HL-60/S4 treated with phorbol 12-myristate 13-acetate at 8.2 ng/mL for 4 days and 3 days (cell line): Measurements from ENCODE around the gene CGB7.
"Not testable (repeated sequence)": the region's sequence is repeated elsewhere in the genome, so short reads cannot be mapped to it uniquely, and the experiment has no call there.

Source experiments
- in situ Hi-C: fragments of 300-500 bp; cut with MboI; formaldehyde crosslinking; loops from 2 replicates; pipeline ENCODE4 v1.15.0; 2022; ENCODE audit warnings: low sequenced_read_pairs

The CGB7 gene

DNA sequence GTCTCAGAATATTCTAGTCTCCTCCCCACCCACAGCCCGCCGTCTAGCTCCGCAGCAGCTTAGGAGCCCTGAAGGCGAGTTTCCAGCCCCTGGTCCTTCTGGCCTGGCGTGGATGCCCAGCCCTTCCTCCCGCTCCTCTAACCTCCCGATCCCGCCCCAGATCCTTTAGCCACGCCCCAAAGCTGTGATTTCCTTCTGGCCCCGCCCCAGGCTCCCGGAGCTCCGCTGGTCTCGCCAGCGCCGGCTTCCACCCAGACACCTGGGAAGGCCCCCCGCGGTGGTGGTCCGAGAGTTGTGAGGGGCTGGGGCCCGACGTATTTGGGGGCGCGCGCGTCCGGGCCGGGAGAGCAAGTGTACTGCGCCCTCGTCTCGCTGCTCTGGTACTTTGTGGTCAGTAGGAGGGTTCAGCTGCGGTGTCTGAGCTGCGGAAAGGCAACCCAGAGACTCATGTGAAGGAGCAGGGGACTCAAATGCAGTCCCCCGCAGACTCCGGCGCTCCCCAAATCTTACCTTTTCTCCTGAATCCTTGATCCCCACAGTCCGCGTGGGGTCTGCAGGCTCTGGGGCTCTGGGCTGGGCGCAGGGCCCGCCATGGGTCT lies at the start of gene CGB7:
Gene CGB7, minus strand, starts transcription at position 114 of the 599 bp plus-strand sequence. CDS start 2,374 bp downstream, outside the sequence.
- in situ Hi-C loops = no loop called here

GRCh38 chr19:49106648-49107135 lies 49.1 kb upstream of the CGB7 start:
- in situ Hi-C loops = no loop called here

DNA sequence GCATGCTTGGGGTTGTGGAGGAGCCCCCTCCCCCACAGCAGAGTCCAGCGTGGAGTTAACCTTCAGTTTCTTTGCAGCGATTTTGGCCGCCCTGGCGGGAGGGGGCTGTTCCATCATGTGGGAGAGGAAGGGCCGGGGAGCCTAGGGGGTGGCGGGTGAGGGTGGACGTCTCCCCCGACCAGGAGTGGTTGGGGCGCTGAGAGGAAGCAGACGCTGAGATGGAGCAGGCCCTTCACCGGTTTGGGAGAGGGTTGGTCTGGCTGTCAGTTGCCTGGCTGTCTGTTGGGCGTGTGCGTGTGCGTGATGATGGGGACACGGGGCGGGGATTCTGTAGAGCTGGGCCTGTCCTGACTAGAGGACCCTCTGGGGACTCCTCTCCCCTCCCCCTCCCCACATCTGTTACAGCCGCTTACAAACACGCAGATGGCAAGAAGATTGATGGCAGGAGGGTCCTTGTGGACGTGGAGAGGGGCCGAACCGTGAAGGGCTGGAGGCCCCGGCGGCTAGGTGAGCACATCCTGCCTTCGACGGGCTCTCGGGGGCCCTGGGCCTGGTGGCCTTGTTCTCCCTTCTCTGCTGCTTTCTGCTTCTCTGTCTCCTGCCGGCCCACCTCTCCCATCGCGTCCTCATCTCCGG lies 46.8 kb upstream of the CGB7 start:
- in situ Hi-C loops = no loop called here

GRCh38 chr19:49103331-49104085 lies 46.0 kb upstream of the CGB7 start:
- in situ Hi-C loops = no loop called here

DNA sequence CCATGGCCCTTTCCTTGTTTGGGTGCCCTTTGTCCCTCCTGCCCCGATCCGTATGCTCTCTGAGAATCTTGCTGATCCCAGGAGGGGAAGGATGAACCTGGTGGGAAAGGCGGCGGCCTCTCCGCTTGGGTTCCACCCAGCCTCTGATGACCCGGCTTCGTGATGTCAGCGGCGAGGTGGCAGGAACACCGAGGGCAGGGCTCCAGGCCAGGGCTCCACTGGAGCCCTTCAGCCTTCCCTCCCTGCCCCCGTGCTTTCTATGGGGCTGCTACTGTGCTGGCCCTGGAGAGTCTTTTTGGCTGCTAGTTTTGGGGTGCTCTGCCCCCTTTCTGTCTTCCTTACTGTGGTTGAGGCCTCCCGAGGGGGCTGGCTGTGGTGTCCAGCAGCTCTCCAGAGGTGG lies 44.8 kb upstream of the CGB7 start:
- in situ Hi-C loops = no loop called here

DNA sequence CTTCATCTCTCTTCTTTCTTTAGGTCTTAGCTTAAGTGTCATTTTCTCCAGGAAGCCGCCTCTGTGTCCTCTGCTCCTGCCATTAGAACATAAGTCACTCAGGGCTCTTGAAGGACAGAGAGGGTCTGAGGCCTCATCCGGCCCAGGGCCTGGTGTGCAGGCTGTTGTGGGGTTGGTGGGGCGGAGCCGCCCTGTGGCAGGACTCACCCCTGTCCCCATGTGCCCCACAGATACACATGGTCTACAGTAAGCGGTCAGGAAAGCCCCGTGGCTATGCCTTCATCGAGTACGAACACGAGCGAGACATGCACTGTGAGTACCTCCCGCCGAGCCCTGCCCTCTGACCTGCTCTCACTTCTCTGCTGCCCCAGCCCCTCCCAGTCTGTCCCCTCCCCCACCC lies 43.6 kb upstream of the CGB7 start:
- in situ Hi-C loops = no loop called here

DNA sequence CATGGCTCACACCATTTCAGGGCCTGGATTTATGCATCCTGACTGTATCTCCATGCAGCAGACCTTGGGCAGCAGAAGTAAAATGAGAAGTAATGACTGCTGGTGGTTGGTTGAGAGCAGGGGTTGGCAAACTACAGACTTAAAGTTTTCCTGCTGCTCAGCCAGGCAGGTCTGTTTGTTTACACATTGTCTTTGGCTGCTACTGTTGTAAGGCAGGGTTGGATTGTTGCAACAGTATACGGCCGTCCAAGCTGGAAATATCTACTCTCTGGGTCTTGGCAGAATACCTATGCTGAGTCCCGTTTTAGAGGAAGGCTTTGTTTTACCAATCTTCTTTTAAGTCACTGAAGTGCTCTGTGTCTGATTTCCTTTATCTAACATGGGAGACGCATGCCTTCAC lies 41.2 kb upstream of the CGB7 start:
- in situ Hi-C loops = no loop called here

GRCh38 chr19:49097453-49098288 lies 40.1 kb upstream of the CGB7 start:
- in situ Hi-C loops = no loop called here

- in situ Hi-C loops = no loop called here
Measured at GRCh38 chr19:49094505-49095482, 37.2 kb upstream of the CGB7 start.

GRCh38 chr19:49092686-49093085 lies 35.1 kb upstream of the CGB7 start:
- in situ Hi-C loops = no loop called here

DNA sequence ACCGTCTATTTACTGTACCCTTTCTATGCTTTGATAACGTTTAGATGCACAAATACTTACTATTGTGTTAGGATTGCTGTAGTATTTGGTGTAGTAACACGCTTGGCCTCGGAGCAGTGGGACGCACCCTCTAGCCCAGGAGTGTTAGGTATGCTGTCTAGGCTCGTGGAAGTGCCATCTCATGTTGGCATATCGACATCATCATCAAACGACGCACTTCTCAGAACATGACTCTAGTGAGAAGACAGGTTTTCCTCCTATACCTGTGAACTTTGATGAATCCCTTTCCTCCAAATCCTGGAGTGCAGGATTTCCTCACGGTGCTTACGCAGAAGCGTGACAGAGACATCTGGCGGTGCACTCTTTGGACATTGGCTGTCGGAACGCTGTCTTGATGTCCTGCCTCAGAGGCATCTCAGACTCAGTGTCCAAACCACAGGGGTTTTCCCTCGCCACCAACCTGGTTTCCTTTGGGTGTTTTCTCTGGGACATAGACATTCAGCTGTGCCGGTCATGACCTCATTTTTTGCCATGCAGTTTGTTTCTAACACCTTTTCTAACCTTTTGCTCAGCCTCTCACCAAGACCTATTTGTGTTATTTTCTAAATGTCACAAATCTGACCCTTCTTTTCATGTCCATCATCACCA lies 34.0 kb upstream of the CGB7 start:
- in situ Hi-C loops = no loop called here

GRCh38 chr19:49086296-49086695 lies 28.7 kb upstream of the CGB7 start:
- in situ Hi-C loops = no loop called here

- in situ Hi-C loops = no loop called here
Measured at GRCh38 chr19:49085868-49086232, 28.3 kb upstream of the CGB7 start.

DNA sequence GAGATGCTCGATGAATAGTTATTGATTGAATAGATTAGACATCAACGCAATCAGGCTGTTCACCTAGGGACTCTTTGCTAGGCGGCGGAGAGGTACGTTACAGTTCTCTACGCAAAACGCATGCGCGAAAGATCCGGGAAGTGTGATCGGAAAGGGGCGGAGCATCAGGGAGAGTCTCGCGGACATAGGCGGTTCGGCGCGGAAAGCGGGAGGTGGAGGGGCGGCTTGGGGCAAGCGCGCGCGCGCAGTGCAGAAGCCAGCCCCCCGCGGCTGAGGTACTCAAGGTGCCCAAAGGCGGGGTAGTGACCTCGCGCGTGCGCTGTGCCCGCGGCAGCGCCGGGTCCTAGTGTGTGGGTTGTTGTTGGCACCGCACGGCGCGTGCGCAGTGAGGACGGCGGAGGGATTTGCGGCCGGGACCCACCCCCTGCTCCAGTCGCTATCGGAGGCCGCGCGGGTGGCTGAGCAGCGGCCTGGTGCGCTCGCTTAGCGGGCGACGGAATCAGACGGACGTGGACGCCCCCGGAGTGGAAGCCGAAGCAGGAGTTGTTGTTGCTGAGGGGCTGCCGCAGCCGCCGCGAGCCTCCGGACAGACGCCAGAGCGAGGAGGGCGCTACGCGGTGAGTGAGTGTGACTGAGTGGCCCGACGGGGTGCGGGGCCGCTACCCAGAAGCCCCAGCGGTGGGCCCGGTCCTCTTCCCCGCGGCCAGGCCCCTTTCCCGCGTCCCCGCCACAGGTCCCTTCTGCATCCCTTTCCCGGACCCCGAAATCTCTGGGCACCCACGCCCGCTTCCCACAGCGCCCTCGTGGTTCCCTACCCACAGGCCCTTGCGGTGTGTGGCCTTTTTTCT lies 27.7 kb upstream of the CGB7 start, which contains the start of gene SNRNP70:
Gene SNRNP70, plus strand, starts transcription at position 432 of the 848 bp plus-strand sequence. CDS start 964 bp downstream, outside the sequence.
- in situ Hi-C loops = no loop called here

- in situ Hi-C loops = no loop called here
Measured at GRCh38 chr19:49084206-49085019, 26.9 kb upstream of the CGB7 start.

DNA sequence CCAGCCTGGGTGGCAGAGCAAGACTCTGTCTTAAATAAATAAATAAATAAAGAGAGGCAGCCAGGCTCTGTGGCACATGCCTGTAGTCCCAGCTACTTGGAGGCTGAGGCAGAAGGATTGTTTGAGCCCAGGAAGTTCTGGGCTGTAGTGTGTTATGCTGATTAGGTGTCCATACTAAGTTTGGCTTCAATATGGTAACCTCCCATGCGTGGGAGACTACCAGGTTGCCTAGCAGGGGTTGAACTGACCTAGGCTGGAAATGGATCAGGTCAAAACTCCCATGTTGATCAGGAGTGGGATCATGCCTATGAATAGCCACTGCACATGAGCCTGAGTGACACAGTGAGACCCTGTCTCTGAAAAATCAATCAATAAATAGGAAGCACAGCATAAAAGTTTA lies 23.7 kb upstream of the CGB7 start:
- in situ Hi-C loops = no loop called here

DNA sequence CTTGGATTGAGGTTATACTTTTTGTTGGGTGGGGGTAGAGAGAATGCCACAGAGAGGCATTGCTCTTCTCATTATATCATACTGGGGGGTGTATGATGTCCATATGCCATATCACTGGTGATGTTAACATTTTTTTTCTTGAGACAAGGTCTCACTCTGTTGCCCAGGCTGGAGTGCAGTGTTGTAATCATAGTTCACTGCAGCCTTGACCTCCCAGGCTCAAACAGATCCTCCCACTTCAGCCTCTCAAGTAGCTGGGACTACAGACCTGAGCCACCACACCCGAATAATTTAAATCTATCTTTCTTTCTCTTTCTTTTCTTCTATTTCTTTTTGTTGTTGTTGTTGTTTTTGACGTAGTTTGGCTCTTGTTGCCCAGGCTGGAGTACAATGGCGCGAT lies 22.8 kb upstream of the CGB7 start:
- in situ Hi-C loops = no loop called here

DNA sequence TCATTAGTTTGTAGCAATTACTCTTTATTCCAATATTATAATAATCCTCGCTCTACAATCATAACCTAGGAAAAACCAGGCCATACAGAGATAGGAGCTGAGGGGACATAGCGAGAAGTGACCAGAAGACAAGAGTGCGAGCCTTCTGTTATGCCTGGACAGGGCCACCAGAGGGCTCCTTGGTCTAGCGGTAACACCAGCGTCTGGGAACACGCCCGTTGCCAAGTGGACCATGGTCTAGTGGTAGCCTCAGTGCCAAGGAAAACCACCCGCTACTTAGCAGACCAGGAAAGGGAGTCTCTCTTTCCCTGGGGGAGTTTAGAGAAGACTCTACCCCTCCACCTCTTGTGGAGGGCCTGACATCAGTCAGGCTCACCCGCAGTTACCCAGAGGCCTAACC lies 17.3 kb upstream of the CGB7 start:
- in situ Hi-C loops = not testable (repeated sequence)
